ENCODE data around the gene DUS1L.

Gene DUS1L

DNA sequence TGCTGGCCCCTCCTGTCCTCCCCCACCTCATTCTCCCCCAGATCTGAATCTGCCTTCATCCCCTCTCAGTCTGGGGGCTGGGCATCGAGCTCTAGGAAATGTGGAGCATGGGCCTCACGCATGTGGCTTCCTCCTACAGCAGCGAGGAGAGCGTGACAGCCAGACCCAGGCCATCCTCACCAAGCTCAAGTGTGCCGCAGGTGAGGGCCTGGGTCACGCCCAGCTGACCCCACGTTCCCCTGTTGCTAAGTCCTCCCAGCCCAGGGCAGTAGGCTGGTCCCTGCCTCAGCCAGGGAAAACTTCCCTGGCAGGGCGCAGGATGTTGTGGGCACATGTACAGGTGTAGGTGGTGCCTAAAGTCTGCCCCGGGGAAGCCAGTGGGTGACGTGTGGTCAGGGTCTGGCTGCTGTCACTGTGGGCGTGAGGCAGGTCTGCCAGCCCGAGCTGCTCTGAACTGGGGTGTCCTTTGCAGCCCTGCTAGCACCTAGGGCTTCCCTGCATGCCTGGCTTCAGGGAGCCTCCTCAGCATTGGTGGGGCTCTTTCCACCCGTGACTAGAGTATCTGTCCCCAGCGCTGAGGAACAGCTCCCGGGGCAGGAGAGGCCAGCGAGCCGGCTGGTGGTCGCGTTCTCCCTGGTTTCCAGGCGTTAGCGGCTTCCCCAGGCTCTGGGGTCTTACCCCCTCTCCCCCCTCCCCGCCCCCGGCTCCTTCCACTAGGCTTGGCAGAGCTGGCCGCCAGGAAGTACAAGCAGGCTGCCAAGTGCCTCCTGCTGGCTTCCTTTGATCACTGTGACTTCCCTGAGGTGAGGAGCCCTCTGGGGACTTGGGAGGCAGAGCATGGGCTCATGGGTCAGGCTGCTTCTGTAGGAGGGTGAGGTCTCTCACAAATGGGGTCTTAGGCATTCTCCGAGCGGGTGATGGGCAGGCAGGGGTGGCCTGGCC lies 10.3 kb downstream of the DUS1L start:
- DNase-seq (ENCODE audit: low spot score): no peak

DNA sequence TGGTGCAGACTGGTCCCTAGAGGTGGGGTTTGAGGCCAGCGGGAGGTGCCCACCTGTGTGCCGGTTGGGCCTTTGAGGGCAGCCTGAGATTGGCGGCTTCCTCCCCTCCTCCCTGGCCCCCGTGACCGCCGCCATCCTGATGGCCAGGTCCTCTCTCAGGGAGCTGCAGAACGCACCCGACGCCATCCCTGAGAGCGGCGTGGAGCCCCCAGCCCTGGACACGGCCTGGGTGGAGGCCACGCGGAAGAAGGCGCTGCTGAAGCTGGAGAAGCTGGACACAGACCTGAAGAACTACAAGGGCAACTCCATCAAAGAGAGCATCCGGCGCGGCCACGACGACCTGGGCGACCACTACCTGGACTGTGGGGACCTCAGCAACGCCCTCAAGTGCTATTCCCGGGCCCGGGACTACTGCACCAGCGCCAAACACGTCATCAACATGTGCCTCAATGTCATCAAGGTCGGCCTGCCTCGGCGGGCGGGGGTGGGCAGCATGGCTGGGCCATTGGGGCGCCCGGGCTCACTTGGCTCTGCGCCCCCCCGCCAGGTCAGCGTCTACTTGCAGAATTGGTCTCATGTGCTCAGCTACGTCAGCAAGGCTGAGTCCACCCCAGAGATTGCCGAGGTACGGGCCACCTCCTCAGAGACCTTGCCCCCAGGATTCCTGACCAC lies 11.1 kb downstream of the DUS1L start:
- DNase-seq (ENCODE audit: low spot score): no peak

DNA sequence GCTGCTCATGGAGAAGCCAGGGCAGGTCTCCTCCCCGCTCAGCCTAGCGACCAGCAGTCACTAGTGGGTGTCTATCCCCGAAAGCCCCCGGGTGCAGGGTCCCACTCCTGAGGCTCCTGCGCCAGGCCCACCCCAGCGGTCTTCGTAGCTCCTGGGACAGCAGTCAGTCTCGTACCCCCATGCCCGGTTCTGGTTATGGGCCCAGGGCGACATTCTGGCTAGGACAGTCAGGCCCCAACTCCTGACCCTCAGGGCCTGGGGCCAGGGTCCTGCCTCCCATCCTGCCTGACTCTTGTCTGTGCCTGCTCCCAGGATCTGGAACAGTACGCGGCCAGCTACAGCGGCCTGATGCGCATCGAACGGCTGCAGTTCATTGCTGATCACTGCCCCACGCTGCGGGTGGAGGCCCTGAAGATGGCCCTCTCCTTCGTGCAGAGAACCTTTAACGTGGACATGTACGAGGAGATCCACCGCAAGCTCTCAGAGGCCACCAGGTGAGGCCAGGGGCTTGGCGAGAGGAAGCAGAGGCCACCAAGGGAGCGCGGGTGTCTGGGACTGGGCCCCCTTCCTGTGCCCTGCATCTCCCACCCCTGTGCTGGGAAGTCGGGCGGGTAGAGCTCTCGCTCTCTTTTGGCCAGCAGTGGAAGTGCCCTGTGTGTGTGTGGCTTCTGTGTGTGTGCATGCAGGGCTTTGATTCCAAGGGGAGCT lies 11.9 kb downstream of the DUS1L start:
- DNase-seq (ENCODE audit: low spot score): no peak

DNA sequence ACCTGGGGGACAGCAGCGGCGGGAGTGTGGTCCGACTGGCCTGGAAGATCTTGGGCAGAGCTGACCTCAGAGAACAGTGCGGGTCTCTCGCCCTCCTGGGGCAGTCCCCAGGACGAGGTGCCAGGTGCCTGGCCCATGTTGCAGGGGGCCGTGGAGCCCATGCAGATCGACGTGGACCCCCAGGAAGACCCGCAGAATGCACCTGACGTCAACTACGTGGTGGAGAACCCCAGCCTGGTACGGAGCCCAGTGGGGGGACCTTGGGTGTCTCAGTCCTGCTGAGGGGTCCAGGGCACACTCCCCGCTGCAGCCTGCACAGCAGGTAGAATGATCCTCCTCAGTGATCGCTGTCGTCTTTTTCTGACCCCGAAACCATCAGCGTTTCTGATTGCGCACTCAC lies 12.5 kb downstream of the DUS1L start:
- no peak for DNase-seq (ENCODE audit: low spot score)

DNA sequence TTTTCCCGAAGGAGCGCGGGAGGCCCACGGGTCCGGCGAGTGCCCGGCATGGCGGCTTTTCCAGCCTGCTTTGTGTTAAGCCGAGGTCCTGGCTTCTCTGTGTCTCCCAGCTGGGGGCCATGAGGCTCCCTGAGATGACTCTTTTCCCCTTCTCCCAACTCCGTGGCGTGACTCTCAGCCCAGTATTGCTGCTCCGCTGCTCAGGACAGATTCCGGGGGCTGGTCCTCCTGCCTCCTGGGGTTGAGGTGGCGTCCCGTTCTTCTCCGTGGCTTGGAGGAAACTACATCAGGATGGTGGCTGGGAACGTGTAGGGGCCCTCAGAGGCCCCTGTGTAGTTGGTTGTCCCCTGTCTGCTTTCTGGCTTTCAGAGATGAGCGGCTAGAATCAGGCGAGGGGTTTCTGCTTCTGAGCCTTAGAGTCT lies 13.0 kb downstream of the DUS1L start:
- no peak for DNase-seq (ENCODE audit: low spot score)

DNA sequence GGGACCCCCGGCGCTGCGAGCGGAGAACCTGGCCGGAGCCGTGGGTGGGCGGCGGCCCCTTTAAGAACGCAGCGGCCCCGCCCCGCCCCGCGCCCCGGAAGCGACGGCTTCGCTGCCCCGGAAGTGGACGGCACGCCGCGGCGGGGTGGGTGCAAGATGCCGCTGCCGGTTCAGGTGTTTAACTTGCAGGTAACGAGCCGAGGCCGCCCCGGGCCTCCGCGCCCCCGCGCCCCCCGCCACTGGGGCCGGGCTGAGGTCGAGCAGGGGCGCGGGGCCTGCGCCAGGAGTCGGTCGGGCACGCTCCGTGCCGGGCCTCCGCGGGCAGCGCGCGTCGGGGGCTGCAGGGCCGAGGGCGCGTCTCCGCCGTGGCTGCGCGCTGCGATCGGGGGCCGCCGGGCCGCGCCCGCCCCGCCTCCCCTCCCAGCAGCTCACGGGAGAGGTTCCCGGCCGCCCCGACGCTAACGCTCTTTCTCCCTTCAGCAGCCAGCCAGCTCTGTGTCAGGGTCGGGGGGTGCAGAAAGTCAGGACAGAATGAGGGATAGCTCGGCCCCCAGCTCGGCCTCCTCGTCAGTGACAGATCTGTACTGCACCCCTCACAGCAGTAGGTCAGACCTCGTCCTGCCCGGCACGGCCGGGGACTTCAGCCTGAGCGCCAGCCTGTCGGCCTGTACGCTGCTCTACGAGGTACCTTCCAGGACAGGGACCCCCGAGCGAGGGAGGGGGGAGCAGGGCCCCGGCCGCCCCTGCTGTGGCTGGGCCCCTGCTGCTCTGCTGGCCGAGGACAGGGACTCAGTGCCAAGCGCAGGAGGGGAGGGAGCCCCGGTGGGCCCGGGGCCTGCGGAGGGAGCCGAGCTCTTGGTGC lies 13.6 kb downstream of the DUS1L start, which contains the start of the genes GPS1 and RFNG:
GPS1 (plus strand) TSS at position 123 of the 862 bp plus-strand sequence; CDS start at position 157, 34 bp downstream.
RFNG (minus strand) TSS at position 36 of the 862 bp plus-strand sequence. CDS start 45 bp downstream, outside the sequence.
- no peak for DNase-seq (ENCODE audit: low spot score)

DNA sequence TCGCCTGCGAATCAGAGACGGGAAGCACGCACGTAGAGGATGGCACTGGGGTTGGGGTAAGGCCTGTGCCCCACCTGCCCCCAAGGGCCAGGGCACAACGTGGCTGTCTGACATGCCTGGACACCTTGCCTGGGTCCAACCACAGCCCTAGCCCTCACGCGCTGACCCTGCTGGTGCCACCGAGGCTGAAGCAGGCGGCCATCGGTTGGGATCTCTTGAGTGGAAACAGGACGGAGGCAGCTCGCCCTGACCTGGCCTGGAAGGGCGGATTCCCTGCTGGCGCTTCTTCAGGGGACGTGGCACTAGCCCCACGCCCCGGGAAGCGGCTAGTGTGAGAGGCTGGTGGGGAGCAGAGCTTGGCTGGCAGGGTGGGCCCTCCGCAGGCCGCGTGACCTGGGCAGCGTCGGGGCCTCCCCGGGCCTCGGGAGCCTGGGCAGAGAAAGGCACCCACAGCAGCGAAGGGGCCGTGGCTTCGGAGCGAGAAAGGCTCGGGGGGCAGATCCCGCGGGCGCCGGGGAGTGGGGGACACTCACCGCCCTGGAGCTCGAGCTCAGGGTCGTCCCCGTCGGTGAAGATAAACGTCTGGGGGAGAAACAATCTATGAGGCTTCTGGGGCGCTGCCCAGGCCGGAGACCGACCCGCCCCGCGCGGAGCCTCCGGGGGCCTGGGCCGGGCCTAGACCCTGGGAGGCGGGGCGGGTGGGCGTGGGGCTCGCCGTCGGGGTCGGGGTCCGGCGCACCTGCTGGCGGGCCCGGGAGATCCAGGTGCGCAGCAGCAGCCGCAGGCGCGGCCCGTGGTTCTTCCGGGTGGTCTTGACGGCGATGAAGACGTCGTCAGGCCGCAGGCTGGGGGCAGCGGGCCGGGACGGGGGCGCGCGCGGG lies 14.6 kb downstream of the DUS1L start:
- DNase-seq (ENCODE audit: low spot score): no peak

DNA sequence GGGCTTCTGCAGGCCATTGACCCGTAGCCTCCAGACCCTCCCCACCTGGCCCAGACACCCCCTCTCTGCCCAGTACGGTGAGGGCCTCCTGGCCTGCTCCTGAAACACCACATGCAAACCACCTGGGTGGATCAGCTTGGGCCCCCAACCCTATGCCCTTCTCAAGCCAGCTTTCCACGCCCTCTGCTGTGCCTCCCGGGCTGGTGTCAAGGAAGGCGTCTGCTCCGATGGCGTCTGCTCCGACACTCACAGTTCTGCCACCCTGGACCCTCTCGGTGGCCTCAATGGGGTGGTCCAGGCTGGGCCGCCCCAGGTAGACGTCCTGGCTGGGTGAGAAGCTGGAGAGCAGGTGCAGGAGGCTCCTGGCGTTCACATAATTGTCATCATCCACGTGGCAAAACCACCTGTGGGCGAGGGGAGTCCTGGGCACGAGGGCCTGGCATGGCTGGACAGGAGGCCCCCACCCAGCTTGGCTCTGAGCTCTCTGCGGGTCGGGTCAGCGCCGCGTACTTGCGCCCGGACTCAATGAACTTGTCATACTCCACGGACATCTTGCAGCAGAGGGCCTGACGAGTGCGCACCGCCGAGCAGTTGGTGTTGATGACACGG lies 15.3 kb downstream of the DUS1L start:
- DNase-seq (ENCODE audit: low spot score): no peak

DNA sequence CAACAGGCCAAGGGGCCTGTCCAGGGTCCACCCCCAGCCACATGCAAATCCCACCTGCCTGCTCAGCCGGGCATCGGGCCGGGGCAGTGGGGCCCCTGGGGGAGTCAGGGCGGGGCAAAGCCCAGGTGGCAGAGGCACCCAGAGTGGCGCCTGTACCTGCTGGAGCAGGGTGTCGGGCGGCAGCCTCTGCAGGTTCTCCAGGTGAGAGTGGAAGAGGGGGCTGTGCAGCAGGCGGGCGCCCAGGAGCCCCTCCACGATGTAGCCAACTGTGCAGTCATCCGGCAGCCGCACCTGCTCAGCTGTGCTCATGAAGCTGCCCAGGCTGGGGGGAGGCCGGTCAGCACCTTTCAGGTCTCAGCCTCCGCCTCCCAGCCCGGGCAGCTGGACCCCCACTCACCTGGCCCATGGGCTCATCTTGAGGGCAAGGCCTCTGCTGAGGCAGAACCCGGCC lies 16.1 kb downstream of the DUS1L start:
- DNase-seq (ENCODE audit: low spot score): no peak

DNA sequence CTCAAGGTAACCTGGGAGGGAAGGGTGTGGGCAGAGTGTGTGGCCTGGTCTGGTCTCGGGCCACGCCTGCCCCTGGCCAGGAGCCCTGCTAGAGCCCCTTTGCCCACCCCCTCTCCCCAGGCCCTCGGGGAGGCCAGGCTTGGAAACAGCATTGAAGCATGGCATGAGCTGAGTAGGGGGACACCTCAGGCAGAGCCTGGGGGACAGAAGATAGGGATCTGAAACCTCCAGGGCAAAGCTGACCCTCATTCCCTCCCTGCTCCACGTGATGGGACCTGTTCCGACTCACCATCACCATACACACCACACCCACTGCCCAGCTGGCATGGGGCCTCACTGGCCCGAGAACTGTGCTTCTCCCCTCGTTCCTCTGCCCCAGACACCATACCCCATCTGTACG lies 16.5 kb downstream of the DUS1L start:
- DNase-seq (ENCODE audit: low spot score): no peak

DNA sequence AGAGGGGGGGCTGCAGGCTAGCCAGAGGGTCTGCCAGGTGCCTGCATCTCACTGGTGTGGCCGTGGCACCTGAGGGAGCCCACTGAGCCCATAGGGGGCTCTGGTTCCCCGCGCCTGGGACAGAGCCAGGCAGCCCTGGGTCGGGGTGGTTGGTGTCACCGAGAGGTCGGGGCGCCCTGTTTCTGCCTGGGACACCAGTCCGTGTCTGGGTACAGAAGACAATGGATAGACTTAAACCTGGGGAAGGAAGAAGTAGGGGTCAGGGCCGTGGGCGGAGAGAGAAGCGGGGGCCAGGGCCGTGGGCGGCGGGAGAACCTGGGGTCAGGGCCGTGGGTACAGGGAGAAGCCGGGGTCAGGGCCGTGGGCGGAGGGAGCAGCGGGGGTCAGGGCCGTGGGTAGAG lies 17.0 kb downstream of the DUS1L start:
- no peak for DNase-seq (ENCODE audit: low spot score)

DNA sequence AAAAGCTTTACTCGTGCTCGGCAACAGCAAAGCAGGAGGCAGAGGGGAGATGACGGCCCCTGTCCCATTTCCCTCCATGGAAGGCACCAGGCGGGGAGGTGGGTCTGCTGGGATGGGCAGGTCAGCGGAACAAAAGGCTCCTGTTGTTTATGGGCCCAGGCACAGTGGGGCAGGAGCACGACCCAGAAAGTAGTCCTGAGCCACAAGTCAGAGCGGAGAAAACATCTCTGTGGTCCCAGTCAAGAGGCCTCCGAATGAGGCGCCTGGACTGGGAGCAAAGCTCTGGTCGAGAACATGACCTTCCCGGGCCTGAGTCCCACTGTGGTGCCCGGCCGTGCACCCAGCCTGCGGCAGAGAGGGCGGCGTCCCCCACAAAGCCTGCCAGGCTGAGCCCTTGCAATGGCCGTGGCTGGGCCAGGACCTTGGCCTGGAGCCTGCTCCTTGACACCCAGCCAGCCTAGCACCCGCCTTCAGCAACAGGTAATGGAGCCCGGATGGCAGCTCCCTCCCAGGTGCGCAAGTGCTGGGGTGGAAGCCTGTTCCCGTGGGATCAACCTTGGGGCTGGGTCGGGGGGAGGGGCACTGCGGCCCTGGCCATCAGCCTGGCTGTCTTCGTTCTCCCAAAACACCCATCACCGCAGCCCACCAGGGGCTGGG lies 17.6 kb downstream of the DUS1L start:
- no peak for DNase-seq (ENCODE audit: low spot score)

DNA sequence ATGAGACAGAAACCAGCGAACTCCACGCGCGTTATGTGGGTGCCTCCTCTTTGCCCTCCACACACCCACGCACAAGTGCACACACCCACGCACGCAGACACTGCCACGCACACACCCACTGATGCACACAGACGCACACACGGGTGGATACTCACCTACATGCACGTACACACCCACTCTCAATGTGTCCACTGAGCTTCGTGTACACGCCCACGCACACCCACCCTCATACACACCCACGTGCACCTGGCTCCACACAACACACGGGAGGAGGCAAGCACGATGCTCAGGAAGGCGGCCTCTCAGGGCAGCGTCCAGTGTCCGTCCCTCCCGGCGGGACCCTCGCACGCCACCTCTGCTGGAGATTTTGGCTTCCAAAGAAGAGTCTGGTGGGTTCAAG lies 18.2 kb downstream of the DUS1L start:
- DNase-seq (ENCODE audit: low spot score): no peak

DNA sequence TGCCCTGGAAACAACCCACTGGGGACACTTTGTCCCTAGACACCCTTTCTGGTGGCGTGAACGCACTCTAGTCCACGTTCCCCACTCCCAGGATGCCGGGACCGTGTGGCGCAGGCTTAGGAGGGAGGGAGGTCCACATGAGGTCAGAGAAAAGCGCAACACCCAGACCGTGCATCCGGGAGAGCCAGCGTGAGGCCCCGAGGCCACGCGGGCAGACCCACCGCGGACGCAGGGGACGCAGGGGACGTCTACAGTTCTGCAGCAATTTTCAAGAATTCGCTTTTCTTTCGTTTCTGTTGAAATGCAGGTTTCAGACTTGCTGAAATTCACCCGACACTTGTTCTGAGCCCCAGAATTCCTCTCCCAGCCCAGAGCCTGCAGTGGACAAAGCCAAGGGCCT lies 18.7 kb downstream of the DUS1L start:
- no peak for DNase-seq (ENCODE audit: low spot score)

DNA sequence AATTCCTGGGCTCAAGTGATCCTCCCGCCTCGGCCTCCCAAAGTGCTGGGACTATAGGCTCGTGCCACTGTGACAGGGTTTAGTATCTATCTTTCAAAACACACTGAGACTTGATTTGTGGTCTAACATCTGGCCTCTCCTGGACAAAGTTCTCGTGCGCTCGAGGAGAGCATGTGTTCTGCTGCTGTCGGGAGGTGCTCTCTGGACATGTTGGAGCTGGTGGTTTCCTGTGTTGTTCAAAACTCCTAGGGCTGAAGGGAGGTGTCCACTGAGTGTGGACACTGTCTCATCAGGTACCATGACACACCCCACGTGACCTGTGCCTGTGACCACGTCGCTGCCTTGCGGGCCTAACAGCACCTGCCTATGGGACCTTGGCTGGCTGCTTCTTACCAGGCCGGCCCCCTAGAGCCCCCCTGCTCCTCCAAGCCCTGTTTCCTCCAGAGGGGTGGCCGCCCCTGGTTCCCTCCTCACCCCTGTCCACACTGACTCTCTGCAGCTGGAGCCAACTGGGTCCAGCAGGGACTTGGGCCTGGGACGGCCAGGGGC lies 19.6 kb downstream of the DUS1L start:
- DNase-seq (ENCODE audit: low spot score): no peak

DNA sequence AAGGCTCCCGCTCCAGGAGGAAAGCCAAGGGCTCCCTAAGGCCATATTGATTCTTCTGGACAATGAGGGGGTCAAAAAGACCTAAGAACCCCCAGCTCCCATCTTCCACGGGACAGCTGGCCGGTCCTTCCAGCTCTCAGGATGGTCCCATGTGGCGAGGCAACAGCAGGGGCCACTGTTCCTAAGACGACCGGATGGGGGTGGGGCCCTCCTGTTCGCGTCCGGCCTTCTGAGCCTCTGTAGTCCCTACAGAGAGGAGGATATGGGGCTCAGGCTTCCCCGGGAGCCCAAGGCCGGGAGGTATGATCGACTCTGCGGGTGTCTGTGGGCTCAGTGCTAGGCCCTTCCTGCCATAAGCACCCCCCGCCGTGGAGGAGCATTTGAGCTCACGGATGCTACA lies 22.1 kb downstream of the DUS1L start:
- DNase-seq (ENCODE audit: low spot score): no peak

DNA sequence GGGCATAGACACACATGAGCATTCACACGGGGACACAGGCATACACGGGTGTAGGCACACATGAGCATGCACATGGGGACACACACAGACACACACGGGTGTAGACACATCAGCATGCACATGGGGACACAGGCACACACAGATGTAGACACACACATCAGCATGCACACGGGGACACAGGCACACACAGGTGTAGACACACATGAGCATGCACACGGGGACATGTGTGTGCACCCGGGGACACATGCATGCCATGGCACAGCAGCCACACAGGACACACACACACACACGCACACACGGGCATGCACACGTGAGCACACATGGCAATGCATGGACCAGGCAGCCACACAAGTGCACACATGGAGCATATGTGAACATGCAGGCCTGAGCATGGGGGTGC lies 23.0 kb downstream of the DUS1L start:
- no peak for DNase-seq (ENCODE audit: low spot score)

DNA sequence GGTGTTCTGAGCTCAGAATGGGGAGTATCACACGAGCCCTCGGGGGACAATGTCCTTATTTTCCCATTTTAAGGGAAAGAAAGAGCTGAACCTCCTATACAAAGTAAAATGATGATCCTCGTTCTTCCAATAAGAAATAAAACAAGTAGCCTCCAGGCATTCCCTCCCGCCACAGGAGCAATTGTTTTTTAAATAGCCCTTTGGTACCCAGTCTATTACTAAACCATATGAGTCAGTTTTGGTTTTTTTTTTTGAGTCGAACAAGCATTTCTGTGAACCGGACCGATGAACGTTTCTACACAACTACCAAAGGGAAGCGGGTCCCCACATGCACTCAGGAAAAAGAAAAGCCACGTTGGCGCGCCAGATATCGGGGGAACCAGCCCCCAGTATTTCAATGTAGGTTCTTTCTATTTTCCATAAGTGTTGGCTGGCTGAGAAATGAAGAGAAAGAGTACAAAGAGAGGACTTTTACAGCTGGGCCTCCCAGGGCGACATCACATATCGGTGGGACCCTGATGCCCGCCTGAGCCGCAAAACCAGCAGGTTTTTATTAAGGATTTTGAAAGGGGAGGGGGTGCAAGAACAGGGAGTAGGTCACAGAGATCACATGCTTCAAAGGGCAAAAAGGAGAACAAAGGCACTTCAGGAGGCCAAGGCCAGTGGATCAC lies 24.3 kb downstream of the DUS1L start:
- no peak for DNase-seq (ENCODE audit: low spot score)
